ENCODE results near the gene GPATCH8. TPM values are rescaled to one million over a fixed set of nuclear protein-coding genes. Genes with fewer than 3 reads are reported as not detected.

Gene GPATCH8
- total and polyA plus RNA-seq, 9 of the 15 experiments (the other 6 are each of a cell fraction or from before 2014, with no cell fraction given) = 10.6 to 29.6 (median 13.2) TPM

DNA sequence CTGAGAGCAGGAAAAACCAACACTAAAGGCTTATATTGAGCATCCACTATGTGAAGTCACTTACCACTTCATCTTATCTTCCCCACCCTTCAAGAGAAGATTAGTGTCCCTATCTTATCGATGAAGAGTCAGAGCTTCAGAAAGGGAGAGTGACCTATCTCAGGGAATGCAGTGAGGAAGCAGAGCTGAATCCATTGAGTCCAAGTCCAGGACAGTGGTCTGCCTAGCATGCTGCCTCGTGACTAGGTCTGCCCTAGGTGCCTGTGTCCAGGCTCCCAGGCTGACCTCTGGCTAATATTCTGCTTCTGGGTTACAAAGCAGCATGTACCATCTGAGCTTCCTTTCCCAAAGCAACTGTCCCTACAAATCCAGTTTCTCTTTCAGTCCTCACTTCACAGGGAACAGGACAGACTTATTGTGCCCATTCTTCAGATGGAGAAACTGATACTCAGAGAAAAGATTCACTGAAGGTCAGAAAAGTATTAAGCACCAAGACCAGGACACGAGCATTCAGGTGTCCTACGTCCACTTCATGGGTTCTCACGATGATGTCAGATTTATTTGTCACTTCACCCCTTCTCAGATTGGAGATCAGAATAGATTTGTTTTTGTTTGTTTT lies 40.8 kb upstream of the GPATCH8 start (continued):
- TF ChIP-seq FOSL1 (tag; conservative IDR thresholded peaks at IDR 0.05) (peak; percentile 68), CBFA2T2 (conservative IDR thresholded peaks at IDR 0.05) (peak; percentile 81), FOXK2 (conservative IDR thresholded peaks at IDR 0.05 in 1 of 2, IDR thresholded peaks at IDR 0.05 in 1 of 2; ENCODE audit: low read depth in 2 of 2) (no peak), PML (IDR thresholded peaks at IDR 0.05; ENCODE audit: low read length) (no peak), ATF7 (IDR thresholded peaks at IDR 0.05) (peak; percentile 28; the same call in 1 of the 2 replicates), POLR2H (tag; IDR thresholded peaks at IDR 0.05; ENCODE audit: low read depth) (no peak), MEIS2 (IDR thresholded peaks at IDR 0.05; ENCODE audit: partially characterized antibody) (peak; percentile 75), ZZZ3 (IDR thresholded peaks at IDR 0.05) (no peak), TEAD4 (IDR thresholded peaks at IDR 0.05; ENCODE audit: low read length) (peak; percentile 73), TEAD4 (CRISPR knock-in tag; IDR thresholded peaks at IDR 0.05; ENCODE audit: borderline replicate concordance) (no peak), KLF16 (IDR thresholded peaks at IDR 0.05) (peak; percentile 54; the same call in 1 of the 2 replicates), SRF (CRISPR knock-in tag; IDR thresholded peaks at IDR 0.05) (no peak), ZNF561 (CRISPR knock-in tag; conservative IDR thresholded peaks at IDR 0.05) (no peak), DPF2 (IDR thresholded peaks at IDR 0.05) (peak; percentile 39; the same call in 1 of the 2 replicates), BRCA1 (IDR thresholded peaks at IDR 0.05) (no peak), BRCA1 (CRISPR knock-in tag; IDR thresholded peaks at IDR 0.05) (no peak), THRAP3 (IDR thresholded peaks at IDR 0.05; ENCODE audit: borderline replicate concordance) (no peak), HEY1 (CRISPR knock-in tag; IDR thresholded peaks at IDR 0.05; ENCODE audit: borderline replicate concordance) (no peak), BRF1 (IDR thresholded peaks at IDR 0.05; ENCODE audit: borderline replicate concordance, extremely low read depth, insufficient read length) (no peak), MCM5 (IDR thresholded peaks at IDR 0.05; ENCODE audit: low read depth) (no peak), NCOR1 (IDR thresholded peaks at IDR 0.05) (peak; percentile 67), ARID1B (IDR thresholded peaks at IDR 0.05) (peak; percentile 85), SMAD2 (IDR thresholded peaks at IDR 0.05; ENCODE audit: low read depth, low read length) (no peak), GATA2 (CRISPR knock-in tag; IDR thresholded peaks at IDR 0.05) (0 out of 2 replicates have a peak, but pooled peaks have one; percentile 45)
- TF ChIP-seq, protein P1, sequence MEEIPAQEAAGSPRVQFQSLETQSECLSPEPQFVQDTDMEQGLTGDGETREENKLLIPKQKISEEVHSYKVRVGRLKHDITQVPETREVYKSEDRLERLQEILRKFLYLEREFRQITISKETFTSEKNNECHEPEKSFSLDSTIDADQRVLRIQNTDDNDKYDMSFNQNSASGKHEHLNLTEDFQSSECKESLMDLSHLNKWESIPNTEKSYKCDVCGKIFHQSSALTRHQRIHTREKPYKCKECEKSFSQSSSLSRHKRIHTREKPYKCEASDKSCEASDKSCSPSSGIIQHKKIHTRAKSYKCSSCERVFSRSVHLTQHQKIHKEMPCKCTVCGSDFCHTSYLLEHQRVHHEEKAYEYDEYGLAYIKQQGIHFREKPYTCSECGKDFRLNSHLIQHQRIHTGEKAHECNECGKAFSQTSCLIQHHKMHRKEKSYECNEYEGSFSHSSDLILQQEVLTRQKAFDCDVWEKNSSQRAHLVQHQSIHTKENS (CRISPR knock-in tag; IDR thresholded peaks at IDR 0.05) = no peak
- TF ChIP-seq, protein P2, sequence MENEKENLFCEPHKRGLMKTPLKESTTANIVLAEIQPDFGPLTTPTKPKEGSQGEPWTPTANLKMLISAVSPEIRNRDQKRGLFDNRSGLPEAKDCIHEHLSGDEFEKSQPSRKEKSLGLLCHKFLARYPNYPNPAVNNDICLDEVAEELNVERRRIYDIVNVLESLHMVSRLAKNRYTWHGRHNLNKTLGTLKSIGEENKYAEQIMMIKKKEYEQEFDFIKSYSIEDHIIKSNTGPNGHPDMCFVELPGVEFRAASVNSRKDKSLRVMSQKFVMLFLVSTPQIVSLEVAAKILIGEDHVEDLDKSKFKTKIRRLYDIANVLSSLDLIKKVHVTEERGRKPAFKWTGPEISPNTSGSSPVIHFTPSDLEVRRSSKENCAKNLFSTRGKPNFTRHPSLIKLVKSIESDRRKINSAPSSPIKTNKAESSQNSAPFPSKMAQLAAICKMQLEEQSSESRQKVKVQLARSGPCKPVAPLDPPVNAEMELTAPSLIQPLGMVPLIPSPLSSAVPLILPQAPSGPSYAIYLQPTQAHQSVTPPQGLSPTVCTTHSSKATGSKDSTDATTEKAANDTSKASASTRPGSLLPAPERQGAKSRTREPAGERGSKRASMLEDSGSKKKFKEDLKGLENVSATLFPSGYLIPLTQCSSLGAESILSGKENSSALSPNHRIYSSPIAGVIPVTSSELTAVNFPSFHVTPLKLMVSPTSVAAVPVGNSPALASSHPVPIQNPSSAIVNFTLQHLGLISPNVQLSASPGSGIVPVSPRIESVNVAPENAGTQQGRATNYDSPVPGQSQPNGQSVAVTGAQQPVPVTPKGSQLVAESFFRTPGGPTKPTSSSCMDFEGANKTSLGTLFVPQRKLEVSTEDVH (IDR thresholded peaks at IDR 0.05; ENCODE audit: low read depth, partially characterized antibody) = no peak
- TF ChIP-seq, protein P3, sequence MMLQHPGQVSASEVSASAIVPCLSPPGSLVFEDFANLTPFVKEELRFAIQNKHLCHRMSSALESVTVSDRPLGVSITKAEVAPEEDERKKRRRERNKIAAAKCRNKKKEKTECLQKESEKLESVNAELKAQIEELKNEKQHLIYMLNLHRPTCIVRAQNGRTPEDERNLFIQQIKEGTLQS (IDR thresholded peaks at IDR 0.05) = peak; percentile 20; the same call in 1 of the 2 replicates
- TF ChIP-seq, protein P3 (CRISPR knock-in tag; conservative IDR thresholded peaks at IDR 0.05) = no peak

Data from K562 (cell line).